WTC11 (cell line): ENCODE data around the gene GLB1L2. TPM values are rescaled to one million over a fixed set of nuclear protein-coding genes. Genes with fewer than 3 reads are reported as not detected.

ENCODE experiments used
- AR ChIP-seq: fragments of 250-450 bp; sonication (Bioruptor Pico); IDR thresholded peaks from 2 replicates; pipeline ENCODE4 v1.9.0; 2021; ENCODE audit warnings: mild to moderate bottlenecking
- CREM ChIP-seq: sonication (generic); formaldehyde crosslinking; IDR thresholded peaks from 2 replicates; pipeline ENCODE4 v1.8.1; 2022; ENCODE audit warnings: mild to moderate bottlenecking, missing genetic modification reagents, moderate library complexity
- ELF4 ChIP-seq: sonication (generic); formaldehyde crosslinking; IDR thresholded peaks from 2 replicates; pipeline ENCODE4 v1.8.1; 2022; ENCODE audit warnings: low read depth, mild to moderate bottlenecking, moderate library complexity, missing genetic modification reagents
- GRHL2 ChIP-seq: fragments of 250-450 bp; sonication (Bioruptor Pico); IDR thresholded peaks from 2 replicates; pipeline ENCODE4 v1.8.0; 2022; ENCODE audit warnings: mild to moderate bottlenecking, moderate library complexity; ENCODE audit not compliant: insufficient replicate concordance, severe bottlenecking
- HMGA2 ChIP-seq: fragments of 250-450 bp; sonication (Bioruptor Pico); IDR thresholded peaks from 2 replicates; pipeline ENCODE4 v1.4.0; 2021; ENCODE audit warnings: mild to moderate bottlenecking, moderate library complexity
- IRF2 ChIP-seq: sonication (generic); formaldehyde crosslinking; IDR thresholded peaks from 2 replicates; pipeline ENCODE4 v1.8.0; 2022; ENCODE audit warnings: low read depth, missing genetic modification reagents, borderline replicate concordance
- MYBL2 ChIP-seq: sonication (generic); formaldehyde crosslinking; IDR thresholded peaks from 2 replicates; pipeline ENCODE4 v1.8.1; 2023; ENCODE audit warnings: mild to moderate bottlenecking, moderate library complexity, missing genetic modification reagents
- NFATC4 ChIP-seq: fragments of 250-450 bp; sonication (Bioruptor Pico); IDR thresholded peaks from 2 replicates; pipeline ENCODE4 v1.9.0; 2021; ENCODE audit warnings: mild to moderate bottlenecking
- NFE2L1 ChIP-seq: sonication (generic); formaldehyde crosslinking; IDR thresholded peaks from 2 replicates; pipeline ENCODE4 v1.8.1; 2023; ENCODE audit warnings: missing genetic modification reagents
- NR2C2 ChIP-seq: sonication (generic); formaldehyde crosslinking; IDR thresholded peaks from 2 replicates; pipeline ENCODE4 v1.8.0; 2022; ENCODE audit warnings: mild to moderate bottlenecking, missing genetic modification reagents
- NR3C1 ChIP-seq: sonication (generic); formaldehyde crosslinking; conservative IDR thresholded peaks from 2 replicates; pipeline ENCODE4 v1.8.1; 2023; ENCODE audit warnings: low read depth, mild to moderate bottlenecking, missing genetic modification reagents
- SOX15 ChIP-seq: fragments of 250-450 bp; sonication (Bioruptor Pico); IDR thresholded peaks from 2 replicates; pipeline ENCODE4 v1.9.0; 2021; ENCODE audit warnings: mild to moderate bottlenecking
- TEAD1 ChIP-seq: sonication (generic); formaldehyde crosslinking; IDR thresholded peaks from 2 replicates; pipeline ENCODE4 v1.8.0; 2022; ENCODE audit warnings: mild to moderate bottlenecking, missing genetic modification reagents
- TP53 ChIP-seq: sonication (generic); formaldehyde crosslinking; IDR thresholded peaks from 2 replicates; pipeline ENCODE4 v1.8.1; 2023; ENCODE audit warnings: mild to moderate bottlenecking, missing genetic modification reagents
- USF2 ChIP-seq: sonication (generic); formaldehyde crosslinking; IDR thresholded peaks from 2 replicates; pipeline ENCODE4 v1.8.1; 2023; ENCODE audit warnings: mild to moderate bottlenecking, missing genetic modification reagents, moderate library complexity
- ZBTB21 ChIP-seq: sonication (generic); formaldehyde crosslinking; IDR thresholded peaks from 2 replicates; pipeline ENCODE4 v1.8.1; 2023; ENCODE audit warnings: mild to moderate bottlenecking, missing genetic modification reagents, borderline replicate concordance
- ZNF121 ChIP-seq: sonication (generic); formaldehyde crosslinking; IDR thresholded peaks from 2 replicates; pipeline ENCODE4 v1.8.0; 2023; ENCODE audit warnings: missing genetic modification reagents
- ZNF396 ChIP-seq: fragments of 250-450 bp; sonication (Bioruptor Pico); IDR thresholded peaks from 2 replicates; pipeline ENCODE4 v1.8.0; 2021; ENCODE audit warnings: mild to moderate bottlenecking, moderate library complexity, borderline replicate concordance
- ZNF416 ChIP-seq: fragments of 250-450 bp; sonication (Bioruptor Pico); IDR thresholded peaks from 2 replicates; pipeline ENCODE4 v1.9.0; 2021; ENCODE audit warnings: mild to moderate bottlenecking, inconsistent platforms
- ZNF425 ChIP-seq: fragments of 250-450 bp; sonication (Bioruptor Pico); conservative IDR thresholded peaks from 2 replicates; pipeline ENCODE4 v1.9.0; 2021; ENCODE audit warnings: mild to moderate bottlenecking
- ZSCAN18 ChIP-seq: fragments of 250-450 bp; sonication (Bioruptor Pico); IDR thresholded peaks from 2 replicates; pipeline ENCODE4 v2.1.2; 2022; ENCODE audit warnings: mild to moderate bottlenecking, moderate library complexity
- total RNA-seq: library from RNA; stranded (reverse); gene quantifications from 3 replicates; pipeline ENCODE4 v1.2.3, GENCODE V29; 2021
- TF ChIP-seq, protein P1 (sequence below): sonication (generic); formaldehyde crosslinking; IDR thresholded peaks from 2 replicates; pipeline ENCODE4 v1.8.0; 2023; ENCODE audit warnings: missing genetic modification reagents, mild to moderate bottlenecking, borderline replicate concordance
- TF ChIP-seq, protein P2 (sequence below): sonication (generic); formaldehyde crosslinking; conservative IDR thresholded peaks from 2 replicates; pipeline ENCODE4 v1.8.1; 2023; ENCODE audit warnings: mild to moderate bottlenecking, low read depth, missing genetic modification reagents, moderate library complexity
- TF ChIP-seq, protein P3 (sequence below): sonication (generic); formaldehyde crosslinking; IDR thresholded peaks from 2 replicates; pipeline ENCODE4 v1.8.0; 2022; ENCODE audit warnings: mild to moderate bottlenecking, missing genetic modification reagents

The GLB1L2 gene
- total RNA-seq, 1 experiment from 2014 or later = 6.0 TPM

DNA sequence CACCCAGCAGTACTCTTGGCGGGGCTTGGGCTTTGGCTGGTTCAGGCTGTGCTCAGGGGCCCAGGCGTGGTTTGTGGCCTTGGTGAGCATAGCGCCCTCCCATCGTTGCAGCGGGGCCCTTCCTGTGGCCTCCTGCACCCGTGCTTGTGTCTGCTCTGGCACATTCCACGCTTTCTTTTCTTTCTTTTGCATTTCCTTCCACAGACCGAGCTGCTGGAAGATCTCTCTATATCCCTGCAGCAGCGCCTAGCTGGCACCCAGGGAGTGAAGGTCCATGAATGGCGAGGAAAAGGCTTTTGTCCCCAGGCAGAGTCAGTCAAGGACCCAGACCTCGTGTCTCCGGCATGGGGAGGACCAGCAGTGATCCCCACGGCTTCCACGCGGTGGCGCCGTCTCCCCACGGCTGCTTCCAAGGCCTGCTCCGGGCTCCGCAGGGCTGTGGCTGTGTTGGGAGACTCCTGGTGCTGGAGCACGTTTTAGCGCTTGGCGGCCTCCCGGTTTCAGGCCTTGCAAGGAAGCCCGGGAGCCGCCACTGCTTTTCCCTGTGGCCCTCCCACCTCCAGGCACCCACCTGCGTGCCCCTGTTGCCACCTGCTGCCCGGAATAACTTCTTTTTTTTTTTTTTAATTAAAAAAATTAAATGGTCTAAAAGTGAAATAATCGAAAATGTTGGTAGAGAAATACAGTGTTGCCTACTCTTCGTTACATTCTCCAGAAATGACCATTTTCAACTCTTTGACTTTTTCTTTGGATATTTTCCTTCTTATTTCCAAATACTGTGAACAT, 28.5 kb downstream of the GLB1L2 start (continued):
- TF ChIP-seq, protein P1, sequence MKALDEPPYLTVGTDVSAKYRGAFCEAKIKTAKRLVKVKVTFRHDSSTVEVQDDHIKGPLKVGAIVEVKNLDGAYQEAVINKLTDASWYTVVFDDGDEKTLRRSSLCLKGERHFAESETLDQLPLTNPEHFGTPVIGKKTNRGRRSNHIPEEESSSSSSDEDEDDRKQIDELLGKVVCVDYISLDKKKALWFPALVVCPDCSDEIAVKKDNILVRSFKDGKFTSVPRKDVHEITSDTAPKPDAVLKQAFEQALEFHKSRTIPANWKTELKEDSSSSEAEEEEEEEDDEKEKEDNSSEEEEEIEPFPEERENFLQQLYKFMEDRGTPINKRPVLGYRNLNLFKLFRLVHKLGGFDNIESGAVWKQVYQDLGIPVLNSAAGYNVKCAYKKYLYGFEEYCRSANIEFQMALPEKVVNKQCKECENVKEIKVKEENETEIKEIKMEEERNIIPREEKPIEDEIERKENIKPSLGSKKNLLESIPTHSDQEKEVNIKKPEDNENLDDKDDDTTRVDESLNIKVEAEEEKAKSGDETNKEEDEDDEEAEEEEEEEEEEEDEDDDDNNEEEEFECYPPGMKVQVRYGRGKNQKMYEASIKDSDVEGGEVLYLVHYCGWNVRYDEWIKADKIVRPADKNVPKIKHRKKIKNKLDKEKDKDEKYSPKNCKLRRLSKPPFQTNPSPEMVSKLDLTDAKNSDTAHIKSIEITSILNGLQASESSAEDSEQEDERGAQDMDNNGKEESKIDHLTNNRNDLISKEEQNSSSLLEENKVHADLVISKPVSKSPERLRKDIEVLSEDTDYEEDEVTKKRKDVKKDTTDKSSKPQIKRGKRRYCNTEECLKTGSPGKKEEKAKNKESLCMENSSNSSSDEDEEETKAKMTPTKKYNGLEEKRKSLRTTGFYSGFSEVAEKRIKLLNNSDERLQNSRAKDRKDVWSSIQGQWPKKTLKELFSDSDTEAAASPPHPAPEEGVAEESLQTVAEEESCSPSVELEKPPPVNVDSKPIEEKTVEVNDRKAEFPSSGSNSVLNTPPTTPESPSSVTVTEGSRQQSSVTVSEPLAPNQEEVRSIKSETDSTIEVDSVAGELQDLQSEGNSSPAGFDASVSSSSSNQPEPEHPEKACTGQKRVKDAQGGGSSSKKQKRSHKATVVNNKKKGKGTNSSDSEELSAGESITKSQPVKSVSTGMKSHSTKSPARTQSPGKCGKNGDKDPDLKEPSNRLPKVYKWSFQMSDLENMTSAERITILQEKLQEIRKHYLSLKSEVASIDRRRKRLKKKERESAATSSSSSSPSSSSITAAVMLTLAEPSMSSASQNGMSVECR = no peak
- TF ChIP-seq ZSCAN18 (no peak), CREM (CRISPR knock-in tag) (no peak), ZNF121 (CRISPR knock-in tag) (no peak), ZNF425 (CRISPR knock-in tag) (no peak), USF2 (CRISPR knock-in tag) (no peak), GRHL2 (CRISPR knock-in tag) (no peak), TEAD1 (CRISPR knock-in tag) (peak; percentile 71), NFE2L1 (peak; percentile 46; the same call in 1 of the 2 replicates), HMGA2 (CRISPR knock-in tag) (no peak), NFATC4 (CRISPR knock-in tag) (no peak), AR (CRISPR knock-in tag) (no peak), SOX15 (no peak), ZBTB21 (CRISPR knock-in tag) (no peak), IRF2 (CRISPR knock-in tag) (no peak), TP53 (peak; percentile 56; the same call in 1 of the 2 replicates), ZNF396 (no peak), MYBL2 (CRISPR knock-in tag) (no peak), ELF4 (no peak), ZNF416 (CRISPR knock-in tag) (no peak), NR2C2 (CRISPR knock-in tag) (no peak), NR3C1 (CRISPR knock-in tag) (no peak)
- TF ChIP-seq, protein P2, sequence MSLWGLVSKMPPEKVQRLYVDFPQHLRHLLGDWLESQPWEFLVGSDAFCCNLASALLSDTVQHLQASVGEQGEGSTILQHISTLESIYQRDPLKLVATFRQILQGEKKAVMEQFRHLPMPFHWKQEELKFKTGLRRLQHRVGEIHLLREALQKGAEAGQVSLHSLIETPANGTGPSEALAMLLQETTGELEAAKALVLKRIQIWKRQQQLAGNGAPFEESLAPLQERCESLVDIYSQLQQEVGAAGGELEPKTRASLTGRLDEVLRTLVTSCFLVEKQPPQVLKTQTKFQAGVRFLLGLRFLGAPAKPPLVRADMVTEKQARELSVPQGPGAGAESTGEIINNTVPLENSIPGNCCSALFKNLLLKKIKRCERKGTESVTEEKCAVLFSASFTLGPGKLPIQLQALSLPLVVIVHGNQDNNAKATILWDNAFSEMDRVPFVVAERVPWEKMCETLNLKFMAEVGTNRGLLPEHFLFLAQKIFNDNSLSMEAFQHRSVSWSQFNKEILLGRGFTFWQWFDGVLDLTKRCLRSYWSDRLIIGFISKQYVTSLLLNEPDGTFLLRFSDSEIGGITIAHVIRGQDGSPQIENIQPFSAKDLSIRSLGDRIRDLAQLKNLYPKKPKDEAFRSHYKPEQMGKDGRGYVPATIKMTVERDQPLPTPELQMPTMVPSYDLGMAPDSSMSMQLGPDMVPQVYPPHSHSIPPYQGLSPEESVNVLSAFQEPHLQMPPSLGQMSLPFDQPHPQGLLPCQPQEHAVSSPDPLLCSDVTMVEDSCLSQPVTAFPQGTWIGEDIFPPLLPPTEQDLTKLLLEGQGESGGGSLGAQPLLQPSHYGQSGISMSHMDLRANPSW (CRISPR knock-in tag) = no peak
- TF ChIP-seq, protein P3, sequence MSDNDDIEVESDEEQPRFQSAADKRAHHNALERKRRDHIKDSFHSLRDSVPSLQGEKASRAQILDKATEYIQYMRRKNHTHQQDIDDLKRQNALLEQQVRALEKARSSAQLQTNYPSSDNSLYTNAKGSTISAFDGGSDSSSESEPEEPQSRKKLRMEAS (CRISPR knock-in tag) = peak; percentile 95
